Activated CD4-positive, alpha-beta memory T cell treated with anti-CD3 and anti-CD28 coated beads for 36 hours (primary cell): ENCODE results near the gene FAM111A. TPM values are rescaled to one million over a fixed set of nuclear protein-coding genes. Genes with fewer than 3 reads are reported as not detected.
"Not testable (repeated sequence)": the region's sequence is repeated elsewhere in the genome, so short reads cannot be mapped to it uniquely, and the experiment has no call there.

ENCODE experiments used
- CTCF ChIA-PET: fragments of 350-600 bp; sonication (Branson Sonifier 250); formaldehyde crosslinking; loops from one replicate; lab custom pipeline; 2021; ENCODE audit warnings: antibody characterized with exemption, inconsistent platforms; lab: Charles Lee
- POLR2A ChIA-PET: fragments of 350-600 bp; sonication (Branson Sonifier 250); formaldehyde crosslinking; loops from one replicate; lab custom pipeline; 2021; ENCODE audit warnings: antibody characterized with exemption; lab: Charles Lee
- DNase-seq: peaks from one replicate; pipeline ENCODE4 v3.0.0-alpha.2; 2020
- H3K27ac Mint-ChIP-seq: one replicate; pipeline ENCODE4 v1.8.0; 2021; ENCODE audit warnings: mixed read lengths
- H3K27me3 Mint-ChIP-seq: one replicate; pipeline ENCODE4 v1.8.0; 2021; ENCODE audit warnings: mixed read lengths
- H3K36me3 Mint-ChIP-seq: one replicate; pipeline ENCODE4 v1.8.0; 2021; ENCODE audit warnings: mixed read lengths
- H3K4me1 Mint-ChIP-seq: one replicate; pipeline ENCODE4 v1.8.0; 2021; ENCODE audit warnings: low read depth, mixed read lengths
- H3K4me3 Mint-ChIP-seq: one replicate; pipeline ENCODE4 v1.8.0; 2021; ENCODE audit warnings: mild to moderate bottlenecking, mixed read lengths
- H3K9me3 Mint-ChIP-seq: one replicate; pipeline ENCODE4 v1.8.0; 2021; ENCODE audit warnings: mixed read lengths
- intact Hi-C: fragments of 100-400 bp; cut with micrococcal nuclease; formaldehyde crosslinking; loops from one replicate; pipeline ENCODE4 v1.15.1; 2023
- total RNA-seq, 2 experiments: library from RNA; stranded (reverse); gene quantifications; one replicate each; pipeline ENCODE4 v1.2.3, GENCODE V29; 2021

The FAM111A gene
- total RNA-seq, 2 experiments from 2014 or later = 87.6 to 87.8 TPM

- no peak for DNase-seq
- peaks cover 8% of the 10 kb centered on the region for H3K9me3 Mint-ChIP-seq
- H3K4me3 Mint-ChIP-seq = no peak overlapping the region
- ChIA-PET CTCF (no interaction called here), POLR2A (no interaction called here)
- peaks cover 63% of the 10 kb centered on the region for H3K36me3 Mint-ChIP-seq
- H3K4me1 Mint-ChIP-seq = peaks cover 25% of the 10 kb centered on the region
- intact Hi-C loops = no loop called here
- no peaks in the 10 kb centered on the region for H3K27me3 Mint-ChIP-seq
- no peak overlapping the region for H3K27ac Mint-ChIP-seq
Observed at GRCh38 chr11:59112494-59112893, 30.2 kb upstream of the FAM111A start.

- CTCF ChIA-PET = interaction anchor here (1.9 kb wide), 1 partner anchor 21 kb away, joined by 5 read pairs; no protein-coding TSS in a partner anchor
- intact Hi-C loops = no loop called here
- H3K27ac Mint-ChIP-seq = no peak overlapping the region
- POLR2A ChIA-PET = no interaction called here
- DNase-seq = no peak
- no peaks in the 10 kb centered on the region for H3K27me3 Mint-ChIP-seq
- H3K4me3 Mint-ChIP-seq = no peak overlapping the region
- peaks cover 24% of the 10 kb centered on the region for H3K9me3 Mint-ChIP-seq
- H3K4me1 Mint-ChIP-seq = peaks cover 10% of the 10 kb centered on the region
- peaks cover 70% of the 10 kb centered on the region for H3K36me3 Mint-ChIP-seq
Observed at GRCh38 chr11:59114344-59114743, 28.3 kb upstream of the FAM111A start.

- DNase-seq = no peak
- CTCF ChIA-PET = interaction anchor here (0.7 kb wide), 1 partner anchor 20 kb away, joined by 3 read pairs; no protein-coding TSS in a partner anchor
- Mint-ChIP-seq H3K36me3 (peaks cover 65% of the 10 kb centered on the region), H3K27ac (no peak overlapping the region), H3K4me3 (no peak overlapping the region), H3K9me3 (peaks cover 24% of the 10 kb centered on the region), H3K27me3 (no peaks in the 10 kb centered on the region), H3K4me1 (peaks cover 9% of the 10 kb centered on the region)
- POLR2A ChIA-PET = no interaction called here
- intact Hi-C loops = no loop called here
Observed at GRCh38 chr11:59115553-59115952, 27.1 kb upstream of the FAM111A start.

- POLR2A ChIA-PET = no interaction called here
- intact Hi-C loops = no loop called here
- no peak overlapping the region for H3K4me3 Mint-ChIP-seq
Observed at GRCh38 chr11:59117774-59118173, 24.9 kb upstream of the FAM111A start.

GRCh38 chr11:59119826-59120225, 22.8 kb upstream of the FAM111A start:
- no peak overlapping the region for H3K27ac Mint-ChIP-seq
- ChIA-PET POLR2A (no interaction called here), CTCF (interaction anchor here (1.0 to 2.8 kb wide), 4 partner anchors 12 to 62 kb away, joined by 3 to 13 read pairs (median 4); no protein-coding TSS in a partner anchor)
- intact Hi-C loops = no loop called here
- peaks cover 47% of the 10 kb centered on the region for H3K36me3 Mint-ChIP-seq
- DNase-seq = no peak
- H3K4me1 Mint-ChIP-seq = no peaks in the 10 kb centered on the region
- no peak overlapping the region for H3K4me3 Mint-ChIP-seq
- peaks cover 24% of the 10 kb centered on the region for H3K9me3 Mint-ChIP-seq
- no peaks in the 10 kb centered on the region for H3K27me3 Mint-ChIP-seq

More at GRCh38 chr11:59117774-59118173, 24.9 kb upstream of the FAM111A start:
- H3K36me3 Mint-ChIP-seq = peaks cover 57% of the 10 kb centered on the region
- H3K27ac Mint-ChIP-seq = no peak overlapping the region
- H3K4me1 Mint-ChIP-seq = peaks cover 2% of the 10 kb centered on the region
- CTCF ChIA-PET = no interaction called here
- peaks cover 24% of the 10 kb centered on the region for H3K9me3 Mint-ChIP-seq
- no peak for DNase-seq
- no peaks in the 10 kb centered on the region for H3K27me3 Mint-ChIP-seq

GRCh38 chr11:59135648-59136461, 6.8 kb upstream of the FAM111A start:
- H3K9me3 Mint-ChIP-seq = peaks cover 13% of the 10 kb centered on the region
- intact Hi-C loops = loop anchor here (1.0 to 2.0 kb wide), 5 partner anchors 29 to 177 kb away; partner anchors contain the start of gene FAM111B
- peak overlapping the region; percentile 57 for H3K4me3 Mint-ChIP-seq
- H3K4me1 Mint-ChIP-seq = peaks cover 7% of the 10 kb centered on the region
- ChIA-PET CTCF (interaction anchor here (0.6 to 4.7 kb wide), 35 partner anchors 8 to 1200 kb away, joined by 3 to 73 read pairs (median 5); partner anchors contain the start of genes DTX4 and FAM111B), POLR2A (interaction anchor here (1.3 to 1.5 kb wide), 2 partner anchors 13 to 30 kb away, joined by 3 to 5 read pairs; no protein-coding TSS in a partner anchor)
- H3K27ac Mint-ChIP-seq = no peak overlapping the region
- no peaks in the 10 kb centered on the region for H3K27me3 Mint-ChIP-seq
- H3K36me3 Mint-ChIP-seq = peaks cover 31% of the 10 kb centered on the region
- DNase-seq = peak; percentile 91

- ChIA-PET CTCF (interaction anchor here (0.6 to 4.7 kb wide), 22 partner anchors 9 to 1200 kb away, joined by 3 to 73 read pairs (median 9); partner anchors contain the start of gene FAM111B), POLR2A (interaction anchor here (0.6 to 1.3 kb wide), 2 partner anchors 30 to 1344 kb away, joined by 4 to 5 read pairs; no protein-coding TSS in a partner anchor)
- peaks cover 14% of the 10 kb centered on the region for H3K4me1 Mint-ChIP-seq
- H3K27me3 Mint-ChIP-seq, H3K9me3 Mint-ChIP-seq, H3K27ac Mint-ChIP-seq, DNase-seq, H3K4me3 Mint-ChIP-seq: not testable (repeated sequence)
- H3K36me3 Mint-ChIP-seq = peaks cover 24% of the 10 kb centered on the region
- intact Hi-C loops = loop anchor here (1.0 kb wide), 4 partner anchors 29 to 83 kb away; partner anchors contain the start of gene FAM111B
Observed at GRCh38 chr11:59136551-59136950, 6.1 kb upstream of the FAM111A start.

GRCh38 chr11:59137190-59137589, 5.5 kb upstream of the FAM111A start:
- no peak overlapping the region for H3K27ac Mint-ChIP-seq
- no peak for DNase-seq
- intact Hi-C loops = no loop called here
- CTCF ChIA-PET = interaction anchor here (4.3 to 4.7 kb wide), 2 partner anchors 20 to 40 kb away, joined by 51 to 65 read pairs; no protein-coding TSS in a partner anchor
- H3K9me3 Mint-ChIP-seq = peaks cover 2% of the 10 kb centered on the region
- no peaks in the 10 kb centered on the region for H3K27me3 Mint-ChIP-seq
- peaks cover 18% of the 10 kb centered on the region for H3K36me3 Mint-ChIP-seq
- H3K4me1 Mint-ChIP-seq = peaks cover 18% of the 10 kb centered on the region
- POLR2A ChIA-PET = interaction anchor here (0.6 kb wide), 1 partner anchor 1344 kb away, joined by 4 read pairs; no protein-coding TSS in a partner anchor
- no peak overlapping the region for H3K4me3 Mint-ChIP-seq

- no peak for DNase-seq
- H3K9me3 Mint-ChIP-seq = no peaks in the 10 kb centered on the region
- intact Hi-C loops = no loop called here
- no peak overlapping the region for H3K4me3 Mint-ChIP-seq
- H3K36me3 Mint-ChIP-seq = peaks cover 8% of the 10 kb centered on the region
- ChIA-PET CTCF (interaction anchor here (1.1 to 4.7 kb wide), 3 partner anchors 13 to 42 kb away, joined by 3 to 65 read pairs (median 51); no protein-coding TSS in a partner anchor), POLR2A (no interaction called here)
- peaks cover 28% of the 10 kb centered on the region for H3K4me1 Mint-ChIP-seq
- no peaks in the 10 kb centered on the region for H3K27me3 Mint-ChIP-seq
- H3K27ac Mint-ChIP-seq = no peak overlapping the region
Observed at GRCh38 chr11:59138643-59139042, 4.0 kb upstream of the FAM111A start.

GRCh38 chr11:59141191-59141590, 1.5 kb upstream of the FAM111A start:
- POLR2A ChIA-PET = interaction anchor here (2.3 kb wide), 1 partner anchor 34 kb away, joined by 10 read pairs; the partner anchor contains the start of gene FAM111B
- no peak overlapping the region for H3K27ac Mint-ChIP-seq
- peaks cover 38% of the 10 kb centered on the region for H3K4me1 Mint-ChIP-seq
- H3K4me3 Mint-ChIP-seq = no peak overlapping the region
- no peaks in the 10 kb centered on the region for H3K27me3 Mint-ChIP-seq
- H3K9me3 Mint-ChIP-seq = no peaks in the 10 kb centered on the region
- CTCF ChIA-PET = interaction anchor here (1.0 to 10.0 kb wide), 8 partner anchors 16 to 574 kb away, joined by 3 to 148 read pairs (median 4); partner anchors contain the start of genes DTX4 and FAM111B
- DNase-seq = no peak
- intact Hi-C loops = loop anchor here (5.0 to 10.0 kb wide), 5 partner anchors 411 to 1716 kb away; partner anchors contain the start of genes CLP1, PATL1 and SLC43A3
- H3K36me3 Mint-ChIP-seq = peaks cover 17% of the 10 kb centered on the region

GRCh38 chr11:59141673-59142460, 789 bp upstream of the FAM111A start:
- DNase-seq = no peak
- Mint-ChIP-seq H3K4me1 (peaks cover 43% of the 10 kb centered on the region), H3K36me3 (peaks cover 23% of the 10 kb centered on the region), H3K9me3 (no peaks in the 10 kb centered on the region), H3K4me3 (peak overlapping the region; percentile 94), H3K27ac (peak overlapping the region; percentile 93), H3K27me3 (no peaks in the 10 kb centered on the region)
- intact Hi-C loops = loop anchor here (1.0 to 10.0 kb wide), 7 partner anchors 16 to 1717 kb away; partner anchors contain the start of genes CLP1, PATL1, SLC43A3 and ZFP91
- POLR2A ChIA-PET = interaction anchor here (0.6 to 2.3 kb wide), 3 partner anchors 11 to 35 kb away, joined by 3 to 10 read pairs (median 6); partner anchors contain the start of gene FAM111B
- CTCF ChIA-PET = interaction anchor here (1.0 to 10.0 kb wide), 10 partner anchors 9 to 565 kb away, joined by 3 to 148 read pairs (median 4); partner anchors contain the start of genes DTX4 and FAM111B
